AML-193 (cell line): ENCODE results near the gene GAB2.

Experiments
- DNase-seq, 2 experiments: peaks; one replicate each; lab custom pipeline; 2025; lab: John Stamatoyannopoulos, UW

The GAB2 gene

GRCh38 chr11:78400116-78400515 is 17.5 kb downstream of the GAB2 start:
- DNase-seq, result no peak

- DNase-seq, result no peak
These were observed 18.5 kb downstream of the GAB2 start for GRCh38 chr11:78399136-78399535.

- no peak for DNase-seq
These were observed 18.9 kb downstream of the GAB2 start for GRCh38 chr11:78398715-78399114.

GRCh38 chr11:78397398-78397797 is 20.2 kb downstream of the GAB2 start:
- DNase-seq, result peak; percentile 89 to 90

- DNase-seq, result no peak
These were observed 22.0 kb downstream of the GAB2 start for GRCh38 chr11:78395597-78395996.

- DNase-seq, result no peak
These were observed 24.8 kb downstream of the GAB2 start for GRCh38 chr11:78392854-78393253.

GRCh38 chr11:78391424-78391823 is 26.2 kb downstream of the GAB2 start:
- no peak for DNase-seq

GRCh38 chr11:78390809-78391208 is 26.8 kb downstream of the GAB2 start:
- no peak for DNase-seq

- DNase-seq, result no peak
These were observed 31.2 kb downstream of the GAB2 start for GRCh38 chr11:78386215-78386941.

- no peak for DNase-seq
These were observed 32.4 kb downstream of the GAB2 start for GRCh38 chr11:78385205-78385604.

GRCh38 chr11:78384231-78384630 is 33.4 kb downstream of the GAB2 start:
- DNase-seq, result no peak

GRCh38 chr11:78381865-78382264 is 35.8 kb downstream of the GAB2 start:
- DNase-seq, result no peak

GRCh38 chr11:78380615-78381051 is 37.0 kb downstream of the GAB2 start:
- no peak for DNase-seq

GRCh38 chr11:78379039-78379670 is 38.5 kb downstream of the GAB2 start:
- DNase-seq, result no peak

GRCh38 chr11:78377625-78378418 is 39.8 kb downstream of the GAB2 start:
- no peak for DNase-seq

- no peak for DNase-seq
These were observed 40.8 kb downstream of the GAB2 start for GRCh38 chr11:78376858-78377257.

- DNase-seq, result no peak
These were observed 42.7 kb downstream of the GAB2 start for GRCh38 chr11:78374917-78375316.

GRCh38 chr11:78373689-78374088 is 43.9 kb downstream of the GAB2 start:
- DNase-seq, result no peak

- no peak for DNase-seq
These were observed 45.4 kb downstream of the GAB2 start for GRCh38 chr11:78372114-78372768.

- no peak for DNase-seq
These were observed 46.3 kb downstream of the GAB2 start for GRCh38 chr11:78371221-78371891.

GRCh38 chr11:78370406-78371172 is 47.0 kb downstream of the GAB2 start:
- DNase-seq, result no peak
